ENCODE data around the gene SPATA24.

Gene SPATA24

DNA sequence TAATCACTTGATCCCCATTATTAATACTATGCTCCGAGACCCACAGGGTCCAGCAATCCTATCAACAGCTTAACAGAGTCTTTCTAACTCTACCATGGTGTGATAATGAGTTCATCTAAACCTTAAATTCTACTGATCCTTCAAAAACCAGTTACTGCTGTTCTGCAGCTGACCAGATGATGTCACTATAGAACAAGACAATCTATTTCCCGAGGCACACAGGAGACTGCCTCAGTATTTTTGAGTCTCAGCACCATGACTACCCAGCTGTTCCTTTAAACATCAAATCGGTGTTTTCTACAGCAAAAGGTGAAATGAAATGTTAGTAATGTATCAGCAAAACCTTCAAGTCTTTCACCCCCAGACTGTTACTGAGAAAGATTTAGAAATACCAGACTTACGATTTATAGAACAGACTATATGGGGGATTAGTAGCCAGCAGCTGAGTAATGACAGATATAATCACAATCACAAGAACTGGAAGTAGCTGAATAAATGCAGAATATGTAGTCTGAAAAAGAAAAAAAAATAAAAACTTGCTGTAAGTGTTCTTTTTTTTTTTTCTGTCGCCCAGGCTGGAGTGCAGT, 18.5 kb upstream of the SPATA24 start:
- Histone ChIP-seq H2AFZ (ENCODE audit: low read depth, low read length, severe bottlenecking) (no peak overlapping the region), H3K9ac (ENCODE audit: low read length) (no peak overlapping the region), H3K9me2 (replicated peaks; ENCODE audit: insufficient read depth, low read length) (no peaks in the 10 kb centered on the region), H3K9me3 (ENCODE audit: insufficient read depth, low read length) (no peaks in the 10 kb centered on the region), H3K27ac (ENCODE audit: low read depth, low read length) (no peak overlapping the region), H3K27me3 (ENCODE audit: low read length) (no peaks in the 10 kb centered on the region), H3F3A (ENCODE audit: insufficient read depth) (no peaks in the 10 kb centered on the region), H3K79me2 (ENCODE audit: insufficient read depth, low read length) (no peaks in the 10 kb centered on the region), H3K36me3 (ENCODE audit: low read length) (no peaks in the 10 kb centered on the region), H3K4me3 (ENCODE audit: insufficient read depth, low read length, poor library complexity, severe bottlenecking) (no peak overlapping the region), H3K4me2 (ENCODE audit: low read depth, low read length, poor library complexity, severe bottlenecking) (no peak overlapping the region), H4K20me1 (ENCODE audit: low read depth, low read length) (no peaks in the 10 kb centered on the region)
- no peak for TF ChIP-seq EZH2phosphoT487 (conservative IDR thresholded peaks at IDR 0.05; ENCODE audit: low read length)
- TF ChIP-seq, protein P1, sequence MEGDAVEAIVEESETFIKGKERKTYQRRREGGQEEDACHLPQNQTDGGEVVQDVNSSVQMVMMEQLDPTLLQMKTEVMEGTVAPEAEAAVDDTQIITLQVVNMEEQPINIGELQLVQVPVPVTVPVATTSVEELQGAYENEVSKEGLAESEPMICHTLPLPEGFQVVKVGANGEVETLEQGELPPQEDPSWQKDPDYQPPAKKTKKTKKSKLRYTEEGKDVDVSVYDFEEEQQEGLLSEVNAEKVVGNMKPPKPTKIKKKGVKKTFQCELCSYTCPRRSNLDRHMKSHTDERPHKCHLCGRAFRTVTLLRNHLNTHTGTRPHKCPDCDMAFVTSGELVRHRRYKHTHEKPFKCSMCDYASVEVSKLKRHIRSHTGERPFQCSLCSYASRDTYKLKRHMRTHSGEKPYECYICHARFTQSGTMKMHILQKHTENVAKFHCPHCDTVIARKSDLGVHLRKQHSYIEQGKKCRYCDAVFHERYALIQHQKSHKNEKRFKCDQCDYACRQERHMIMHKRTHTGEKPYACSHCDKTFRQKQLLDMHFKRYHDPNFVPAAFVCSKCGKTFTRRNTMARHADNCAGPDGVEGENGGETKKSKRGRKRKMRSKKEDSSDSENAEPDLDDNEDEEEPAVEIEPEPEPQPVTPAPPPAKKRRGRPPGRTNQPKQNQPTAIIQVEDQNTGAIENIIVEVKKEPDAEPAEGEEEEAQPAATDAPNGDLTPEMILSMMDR (IDR thresholded peaks at IDR 0.05; ENCODE audit: insufficient read depth, low read length, poor library complexity, severe bottlenecking) = peak; percentile 87

DNA sequence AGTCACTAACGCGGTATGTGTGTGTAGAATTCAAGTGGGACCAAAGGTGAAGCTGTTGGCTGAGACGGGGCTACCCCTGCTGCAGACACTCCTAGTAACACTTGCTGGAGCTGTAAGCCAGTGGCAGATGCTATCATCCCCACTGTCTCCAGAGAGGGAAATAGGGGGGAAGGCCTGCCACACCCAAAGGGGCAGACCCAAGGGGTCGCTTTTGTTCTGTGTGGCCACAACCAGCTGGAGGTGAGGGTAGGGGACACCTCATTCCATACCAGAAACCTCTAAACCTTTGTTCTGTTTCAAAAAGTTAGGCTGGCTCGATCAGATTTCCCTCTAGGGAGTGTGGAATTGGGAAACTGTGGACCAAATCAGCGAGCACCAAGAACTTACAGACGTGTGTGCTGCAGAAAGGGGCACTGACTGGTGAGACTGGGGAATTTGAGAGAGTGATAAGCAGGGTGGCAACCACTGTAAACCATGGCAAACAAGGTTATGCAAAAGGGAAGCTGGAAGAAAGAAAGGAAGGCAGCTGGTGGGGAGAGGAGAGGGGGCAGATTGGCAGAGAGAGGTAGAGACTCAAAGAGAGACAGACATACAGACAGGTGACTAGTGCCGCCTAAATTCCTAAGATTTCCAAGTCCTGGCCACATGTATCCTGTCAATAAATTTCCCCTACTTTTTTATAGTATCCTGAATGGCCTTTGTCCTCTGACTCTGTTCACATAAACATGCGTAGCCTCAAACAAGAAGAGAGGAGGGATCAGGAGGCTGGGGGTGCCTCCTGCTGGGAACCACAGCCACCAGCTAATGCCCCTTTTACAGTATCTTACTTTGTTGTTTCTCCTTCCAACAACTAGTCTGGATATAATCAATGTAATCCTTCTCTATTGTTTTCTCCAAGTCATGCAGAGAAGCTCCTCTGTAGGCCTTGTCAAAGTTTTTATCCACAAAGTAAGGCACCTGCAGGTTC, 15.6 kb upstream of the SPATA24 start:
- TF ChIP-seq EZH2phosphoT487 (conservative IDR thresholded peaks at IDR 0.05; ENCODE audit: low read length) = no peak
- TF ChIP-seq, protein P1 (IDR thresholded peaks at IDR 0.05; ENCODE audit: insufficient read depth, low read length, poor library complexity, severe bottlenecking) = no peak
- Histone ChIP-seq H3K9ac (ENCODE audit: low read length) (no peak overlapping the region), H3F3A (ENCODE audit: insufficient read depth) (no peaks in the 10 kb centered on the region), H3K79me2 (ENCODE audit: insufficient read depth, low read length) (no peaks in the 10 kb centered on the region), H3K9me3 (ENCODE audit: insufficient read depth, low read length) (no peaks in the 10 kb centered on the region), H3K4me3 (ENCODE audit: insufficient read depth, low read length, poor library complexity, severe bottlenecking) (no peak overlapping the region), H3K4me2 (ENCODE audit: low read depth, low read length, poor library complexity, severe bottlenecking) (no peak overlapping the region), H4K20me1 (ENCODE audit: low read depth, low read length) (no peaks in the 10 kb centered on the region), H2AFZ (ENCODE audit: low read depth, low read length, severe bottlenecking) (no peak overlapping the region), H3K9me2 (replicated peaks; ENCODE audit: insufficient read depth, low read length) (no peaks in the 10 kb centered on the region), H3K27me3 (ENCODE audit: low read length) (no peaks in the 10 kb centered on the region), H3K27ac (ENCODE audit: low read depth, low read length) (no peak overlapping the region), H3K36me3 (ENCODE audit: low read length) (no peaks in the 10 kb centered on the region)

DNA sequence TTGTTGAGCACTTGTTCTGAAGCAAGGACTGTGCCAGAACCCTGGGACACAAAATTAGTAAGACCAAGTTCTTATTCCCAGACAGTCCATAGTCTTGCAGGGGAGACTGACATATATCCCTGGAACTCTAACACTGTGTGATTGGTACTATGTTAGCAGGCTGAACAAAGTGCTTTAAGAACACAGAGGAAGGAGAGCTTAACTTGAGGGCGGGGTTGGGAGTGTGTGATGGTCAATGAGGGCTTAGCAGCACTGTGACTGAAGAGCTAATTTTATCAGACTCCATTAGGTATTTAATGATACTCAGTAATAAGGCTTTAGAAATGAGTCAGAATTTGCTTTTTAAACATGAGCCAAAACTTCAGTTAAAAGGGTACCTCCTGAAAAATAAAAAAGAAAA, 14.9 kb upstream of the SPATA24 start:
- Histone ChIP-seq H3K79me2 (ENCODE audit: insufficient read depth, low read length) (no peaks in the 10 kb centered on the region), H3K27me3 (ENCODE audit: low read length) (no peaks in the 10 kb centered on the region), H3K27ac (ENCODE audit: low read depth, low read length) (no peak overlapping the region), H3K36me3 (ENCODE audit: low read length) (no peaks in the 10 kb centered on the region), H3K4me3 (ENCODE audit: insufficient read depth, low read length, poor library complexity, severe bottlenecking) (no peak overlapping the region), H2AFZ (ENCODE audit: low read depth, low read length, severe bottlenecking) (no peak overlapping the region), H3F3A (ENCODE audit: insufficient read depth) (no peaks in the 10 kb centered on the region), H3K9me3 (ENCODE audit: insufficient read depth, low read length) (no peaks in the 10 kb centered on the region), H3K9me2 (replicated peaks; ENCODE audit: insufficient read depth, low read length) (no peaks in the 10 kb centered on the region), H3K4me2 (ENCODE audit: low read depth, low read length, poor library complexity, severe bottlenecking) (no peak overlapping the region), H3K9ac (ENCODE audit: low read length) (no peak overlapping the region), H4K20me1 (ENCODE audit: low read depth, low read length) (no peaks in the 10 kb centered on the region)
- TF ChIP-seq, protein P1 (IDR thresholded peaks at IDR 0.05; ENCODE audit: insufficient read depth, low read length, poor library complexity, severe bottlenecking) = no peak
- TF ChIP-seq EZH2phosphoT487 (conservative IDR thresholded peaks at IDR 0.05; ENCODE audit: low read length) = no peak
